ENCODE data around the gene SCUBE2. TPM values are rescaled to one million over a fixed set of nuclear protein-coding genes. Genes with fewer than 3 reads are reported as not detected.

The SCUBE2 gene
- total RNA-seq, result 0.19 TPM in 1 of 2 replicates, not detected in the other

GRCh38 chr11:9091044-9091922 lies at the start of gene SCUBE2:
Gene SCUBE2 (minus strand): TSS chr11:9091599. CDS start chr11:9091528, 71 bp downstream.
- Mint-ChIP-seq H3K9me3 (no peaks in the 10 kb centered on the region), H3K4me1 (peaks cover 2% of the 10 kb centered on the region), H3K4me3 (peak within 1 kb of the TSS; percentile 58), H3K27me3 (peaks cover 66% of the 10 kb centered on the region), H3K27ac (no peak within 1 kb of the TSS), H3K36me3 (ENCODE audit: low read depth) (no peaks in the 10 kb centered on the region)
- no peak for DNase-seq
- intact Hi-C loops (cut with micrococcal nuclease), result loop anchor here (5.0 kb wide), 1 partner anchor 46 kb away; no protein-coding TSS in a partner anchor

GRCh38 chr11:9141186-9141585 lies 49.8 kb upstream of the SCUBE2 start:
- intact Hi-C loops (cut with micrococcal nuclease), result no loop called here
- no peaks in the 10 kb centered on the region for H3K27me3 Mint-ChIP-seq
- H3K36me3 Mint-ChIP-seq (ENCODE audit: low read depth), result peaks cover 59% of the 10 kb centered on the region
- peaks cover 35% of the 10 kb centered on the region for H3K4me1 Mint-ChIP-seq
- no peak for DNase-seq
- no peaks in the 10 kb centered on the region for H3K9me3 Mint-ChIP-seq
- no peak overlapping the region for H3K27ac Mint-ChIP-seq
- H3K4me3 Mint-ChIP-seq, result no peak overlapping the region

GRCh38 chr11:9139628-9140357 lies 48.4 kb upstream of the SCUBE2 start:
- intact Hi-C loops (cut with micrococcal nuclease), result loop anchor here (5.0 kb wide), 3 partner anchors 47 to 177 kb away; partner anchors contain the start of genes NRIP3, SCUBE2 and TMEM9B
- H3K27me3 Mint-ChIP-seq, result no peaks in the 10 kb centered on the region
- H3K27ac Mint-ChIP-seq, result peak overlapping the region; percentile 40
- DNase-seq, result no peak
- peaks cover 31% of the 10 kb centered on the region for H3K4me1 Mint-ChIP-seq
- H3K9me3 Mint-ChIP-seq, result no peaks in the 10 kb centered on the region
- H3K36me3 Mint-ChIP-seq (ENCODE audit: low read depth), result peaks cover 54% of the 10 kb centered on the region
- peak overlapping the region; percentile 4 for H3K4me3 Mint-ChIP-seq

- Mint-ChIP-seq H3K4me1 (peaks cover 29% of the 10 kb centered on the region), H3K27ac (peak overlapping the region; percentile 32), H3K4me3 (peak overlapping the region; percentile 4), H3K36me3 (ENCODE audit: low read depth) (peaks cover 50% of the 10 kb centered on the region), H3K9me3 (no peaks in the 10 kb centered on the region), H3K27me3 (no peaks in the 10 kb centered on the region)
- no peak for DNase-seq
- intact Hi-C loops (cut with micrococcal nuclease), result loop anchor here (5.0 kb wide), 3 partner anchors 47 to 177 kb away; partner anchors contain the start of genes NRIP3, SCUBE2 and TMEM9B
Measured at GRCh38 chr11:9138612-9139579, 47.5 kb upstream of the SCUBE2 start.

- peaks cover 42% of the 10 kb centered on the region for H3K36me3 Mint-ChIP-seq (ENCODE audit: low read depth)
- H3K4me3 Mint-ChIP-seq, result no peak overlapping the region
- intact Hi-C loops (cut with micrococcal nuclease), result loop anchor here (5.0 kb wide), 3 partner anchors 46 to 176 kb away; partner anchors contain the start of genes NRIP3, SCUBE2 and TMEM9B
- peak overlapping the region; percentile 80 for H3K27ac Mint-ChIP-seq
- H3K9me3 Mint-ChIP-seq, result no peaks in the 10 kb centered on the region
- peaks cover 29% of the 10 kb centered on the region for H3K4me1 Mint-ChIP-seq
- no peaks in the 10 kb centered on the region for H3K27me3 Mint-ChIP-seq
- no peak for DNase-seq
Measured at GRCh38 chr11:9138133-9138453, 46.7 kb upstream of the SCUBE2 start.

GRCh38 chr11:9137293-9138132 lies 46.1 kb upstream of the SCUBE2 start:
- intact Hi-C loops (cut with micrococcal nuclease), result loop anchor here (1.0 to 5.0 kb wide), 5 partner anchors 45 to 223 kb away; partner anchors contain the start of genes NRIP3, SCUBE2 and TMEM9B
- Mint-ChIP-seq H3K4me1 (peaks cover 29% of the 10 kb centered on the region), H3K27me3 (no peaks in the 10 kb centered on the region), H3K36me3 (ENCODE audit: low read depth) (peaks cover 36% of the 10 kb centered on the region), H3K4me3 (no peak overlapping the region), H3K9me3 (no peaks in the 10 kb centered on the region), H3K27ac (peak overlapping the region; percentile 80)
- DNase-seq, result peak; percentile 92

GRCh38 chr11:9136741-9137140 lies 45.3 kb upstream of the SCUBE2 start:
- intact Hi-C loops (cut with micrococcal nuclease), result loop anchor here (1.0 to 5.0 kb wide), 5 partner anchors 44 to 222 kb away; partner anchors contain the start of genes NRIP3, SCUBE2 and TMEM9B
- Mint-ChIP-seq H3K4me3 (no peak overlapping the region), H3K36me3 (ENCODE audit: low read depth) (peaks cover 32% of the 10 kb centered on the region), H3K27me3 (no peaks in the 10 kb centered on the region), H3K4me1 (peaks cover 32% of the 10 kb centered on the region), H3K27ac (no peak overlapping the region), H3K9me3 (no peaks in the 10 kb centered on the region)
- DNase-seq, result no peak

- H3K4me1 Mint-ChIP-seq, result peaks cover 24% of the 10 kb centered on the region
- H3K9me3 Mint-ChIP-seq, result no peaks in the 10 kb centered on the region
- no peak overlapping the region for H3K27ac Mint-ChIP-seq
- H3K27me3 Mint-ChIP-seq, result no peaks in the 10 kb centered on the region
- DNase-seq, result no peak
- intact Hi-C loops (cut with micrococcal nuclease), result no loop called here
- H3K36me3 Mint-ChIP-seq (ENCODE audit: low read depth), result peaks cover 16% of the 10 kb centered on the region
- no peak overlapping the region for H3K4me3 Mint-ChIP-seq
Measured at GRCh38 chr11:9133956-9134355, 42.6 kb upstream of the SCUBE2 start.

- peaks cover 11% of the 10 kb centered on the region for H3K36me3 Mint-ChIP-seq (ENCODE audit: low read depth)
- peaks cover 3% of the 10 kb centered on the region for H3K9me3 Mint-ChIP-seq
- H3K27ac Mint-ChIP-seq, result no peak overlapping the region
- H3K4me3 Mint-ChIP-seq, result no peak overlapping the region
- H3K4me1 Mint-ChIP-seq, result peaks cover 19% of the 10 kb centered on the region
- no peak for DNase-seq
- intact Hi-C loops (cut with micrococcal nuclease), result no loop called here
- no peaks in the 10 kb centered on the region for H3K27me3 Mint-ChIP-seq
Measured at GRCh38 chr11:9132203-9132878, 40.9 kb upstream of the SCUBE2 start.

- intact Hi-C loops (cut with micrococcal nuclease), result no loop called here
Measured at GRCh38 chr11:9130297-9130696, 38.9 kb upstream of the SCUBE2 start.

GRCh38 chr11:9126636-9127035 lies 35.2 kb upstream of the SCUBE2 start:
- Mint-ChIP-seq H3K9me3 (peaks cover 4% of the 10 kb centered on the region), H3K36me3 (ENCODE audit: low read depth) (peaks cover 2% of the 10 kb centered on the region), H3K4me1 (peaks cover 19% of the 10 kb centered on the region), H3K27ac (peak overlapping the region; percentile 7), H3K27me3 (no peaks in the 10 kb centered on the region), H3K4me3 (peak overlapping the region; percentile 18)
- intact Hi-C loops (cut with micrococcal nuclease), result no loop called here
- no peak for DNase-seq

More at GRCh38 chr11:9130297-9130696, 38.9 kb upstream of the SCUBE2 start:
- Mint-ChIP-seq H3K27ac (no peak overlapping the region), H3K36me3 (ENCODE audit: low read depth) (peaks cover 6% of the 10 kb centered on the region), H3K9me3 (peaks cover 4% of the 10 kb centered on the region), H3K4me1 (peaks cover 19% of the 10 kb centered on the region), H3K27me3 (no peaks in the 10 kb centered on the region), H3K4me3 (no peak overlapping the region)
- no peak for DNase-seq
